SH-SY5Y (cell line): Measurements from ENCODE around the gene CYB5R4.

Source experiments
- GATA2 ChIP-seq: IDR thresholded peaks from 2 replicates; pipeline ENCODE4 v1.6.1; 2011; ENCODE audit warnings: mild to moderate bottlenecking, low read depth, low read length
- GATA3 ChIP-seq: IDR thresholded peaks from 2 replicates; pipeline ENCODE4 v1.6.1; 2011; ENCODE audit warnings: low read depth, mild to moderate bottlenecking, low read length, moderate library complexity

DNA sequence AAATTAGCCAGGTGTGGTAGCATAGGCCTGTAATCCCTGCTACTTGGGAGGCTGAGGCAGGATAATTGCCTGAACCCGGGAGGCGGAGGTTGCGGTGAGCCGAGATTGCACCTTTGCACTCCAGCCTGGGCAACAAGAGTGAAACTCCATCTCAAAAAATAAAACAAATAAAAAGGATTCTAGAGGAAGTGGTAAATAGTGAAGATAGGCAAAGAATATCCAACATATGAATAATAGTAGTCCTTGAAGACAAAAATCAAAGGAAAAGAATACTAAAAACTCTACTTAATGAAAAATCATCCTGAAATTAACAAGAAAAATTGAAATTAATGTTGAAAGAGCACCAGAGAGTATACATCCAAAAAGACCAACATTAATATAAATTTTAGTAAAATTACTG, 107.0 kb downstream of the CYB5R4 start:
- TF ChIP-seq GATA2 = no peak
- TF ChIP-seq GATA3 = no peak
